HCT116 (cell line): ENCODE results near the gene CHURC1. TPM values are rescaled to one million over a fixed set of nuclear protein-coding genes. Genes with fewer than 3 reads are reported as not detected.

ENCODE experiments used
- ATAC-seq: fragments of 200-7000 bp; cut with Tn5 transposase; 2 replicates; pipeline ENCODE4 v1.9.1; 2020; ENCODE audit warnings: mild to moderate bottlenecking, moderate library complexity
- BruUV-seq: library from RNA; stranded (reverse); fragments of 400-500 nt; replicated peaks from 2 replicates; lab custom pipeline; 2021; lab: Mats Ljungman, UMichigan
- CTCF ChIA-PET: fragments of 300-600 bp; sonication (Branson Sonifier 250); formaldehyde crosslinking; loops from one replicate; lab custom pipeline; 2021; ENCODE audit warnings: antibody characterized with exemption; lab: Charles Lee
- POLR2A ChIA-PET: fragments of 300-600, 350-600 bp; sonication (Branson Sonifier 250); formaldehyde crosslinking; loops from one replicate; lab custom pipeline; 2021; ENCODE audit warnings: antibody characterized with exemption; lab: Charles Lee
- RAD21 ChIA-PET, 2 experiments: fragments of 300-600 bp; sonication (Branson Sonifier 250); formaldehyde crosslinking; loops; one replicate each; lab custom pipeline; 2023; ENCODE audit warnings: low total read pairs in 2 of 2; ENCODE audit not compliant: uncharacterized antibody in 2 of 2, unreplicated experiment in 2 of 2, low non-redundant PET in 1 of 2; lab: Charles Lee
- DNase-seq: peaks from one replicate; pipeline ENCODE4 v3.0.0-alpha.2; 2010; ENCODE audit warnings: low read depth, low spot score
- H2AFZ ChIP-seq: fragments of 200-600 bp; shearing (Covaris generic), sonication (generic); 2 replicates; pipeline ENCODE4 v1.6.1; 2017; ENCODE audit warnings: low read depth, mixed run types, mixed read lengths, antibody characterized with exemption, low read length; ENCODE audit not compliant: poor library complexity, severe bottlenecking
- H3K27ac ChIP-seq: 2 replicates; pipeline ENCODE4 v1.5.1; 2012; ENCODE audit warnings: low read depth, low read length
- H3K27me3 ChIP-seq: fragments of 200-600 bp; sonication (generic); 2 replicates; pipeline ENCODE4 v1.6.1; 2016; ENCODE audit warnings: mixed run types, low read length, mixed read lengths; ENCODE audit not compliant: insufficient read depth
- H3K36me3 ChIP-seq, 2 experiments: fragments of 200-500 bp in 1 of 2; fragments of 200-600 bp in 1 of 2; sonication (Bioruptor generic) in 1 of 2; sonication (generic) in 1 of 2; 2 replicates each; pipeline versions ENCODE4 v1.5.1 to v1.6.1; 2014 to 2016; ENCODE audit warnings: low read length in 2 of 2, inconsistent platforms in 1 of 2, mixed read lengths in 1 of 2, mixed run types in 1 of 2; ENCODE audit not compliant: insufficient read depth in 2 of 2, control insufficient read depth in 1 of 2
- H3K4me1 ChIP-seq, 2 experiments: fragments of 200-600 bp in 1 of 2; sonication (generic) in 1 of 2; 2 replicates each; pipeline versions ENCODE4 v1.5.1 to v1.6.1; 2012 to 2017; ENCODE audit warnings: low read length in 2 of 2, inconsistent platforms in 1 of 2, mild to moderate bottlenecking in 1 of 2, mixed read lengths in 1 of 2, mixed run types in 1 of 2, moderate library complexity in 1 of 2; ENCODE audit not compliant: insufficient read depth in 2 of 2, control insufficient read depth in 1 of 2
- H3K4me2 ChIP-seq: fragments of 200-600 bp; sonication (generic); 2 replicates; pipeline ENCODE4 v1.6.1; 2017; ENCODE audit warnings: mixed run types, low read length, mixed read lengths
- H3K4me3 ChIP-seq, 2 experiments: fragments of 200-600 bp in 1 of 2; sonication (generic) in 1 of 2; replicated peaks in 1 of 2; 2 replicates each; pipeline ENCODE4 v1.5.1; 2011 to 2016; ENCODE audit warnings: low read length in 2 of 2, control low read depth in 1 of 2, low read depth in 1 of 2, mild to moderate bottlenecking in 1 of 2, mixed read lengths in 1 of 2, mixed run types in 1 of 2
- H3K79me2 ChIP-seq: fragments of 200-600 bp; sonication (generic); 2 replicates; pipeline ENCODE4 v1.6.1; 2017; ENCODE audit warnings: mild to moderate bottlenecking, mixed run types, low read length, moderate library complexity, mixed read lengths; ENCODE audit not compliant: insufficient read depth
- H3K9ac ChIP-seq: fragments of 200-600 bp; sonication (generic); 2 replicates; pipeline ENCODE4 v1.6.1; 2016; ENCODE audit warnings: low read length, mixed read lengths
- H3K9me2 ChIP-seq: fragments of 200-600 bp; sonication (generic), shearing (Covaris generic); 2 replicates; pipeline ENCODE4 v1.6.1; 2017; ENCODE audit warnings: mixed run types, mild to moderate bottlenecking, moderate library complexity; ENCODE audit not compliant: insufficient read depth
- H3K9me3 ChIP-seq, 2 experiments: fragments of 200-500 bp in 1 of 2; fragments of 200-600 bp in 1 of 2; sonication (Bioruptor generic) in 1 of 2; sonication (generic) in 1 of 2; 2 replicates each; pipeline ENCODE4 v1.6.1; 2014 to 2017; ENCODE audit warnings: low read length in 2 of 2, mixed read lengths in 2 of 2, inconsistent platforms in 1 of 2, low read depth in 1 of 2, mild to moderate bottlenecking in 1 of 2, mixed run types in 1 of 2, moderate library complexity in 1 of 2; ENCODE audit not compliant: control insufficient read depth in 1 of 2, insufficient read depth in 1 of 2
- H4K20me1 ChIP-seq: fragments of 200-600 bp; sonication (generic), shearing (Covaris generic); 2 replicates; pipeline ENCODE4 v1.6.1; 2017; ENCODE audit warnings: mixed run types, mild to moderate bottlenecking, moderate library complexity; ENCODE audit not compliant: insufficient read depth
- ATF3 ChIP-seq: IDR thresholded peaks from 2 replicates; pipeline ENCODE4 v1.6.1; 2012
- CTCF ChIP-seq, 3 experiments: fragments of 200-600 bp in 1 of 3; sonication (generic) in 1 of 3; IDR thresholded peaks in 2 of 3; conservative IDR thresholded peaks in 1 of 3; 2 replicates each; pipeline ENCODE4 v1.5.1; 2012 to 2017; ENCODE audit warnings: low read depth in 2 of 3, low read length in 2 of 3, antibody characterized with exemption in 1 of 3, borderline replicate concordance in 1 of 3, control low read depth in 1 of 3, mild to moderate bottlenecking in 1 of 3, mixed read lengths in 1 of 3, mixed run types in 1 of 3, moderate library complexity in 1 of 3; ENCODE audit not compliant: insufficient read depth in 1 of 3
- EGR1 ChIP-seq: IDR thresholded peaks from 2 replicates; pipeline ENCODE4 v1.6.1; 2012; ENCODE audit warnings: low read depth
- EZH2 ChIP-seq: fragments of 200-600 bp; sonication (generic); IDR thresholded peaks from 2 replicates; pipeline ENCODE4 v1.6.1; 2017; ENCODE audit warnings: antibody characterized with exemption, mixed run types
- EZH2phosphoT487 ChIP-seq: fragments of 200-600 bp; IDR thresholded peaks from 2 replicates; pipeline ENCODE4 v1.6.1; 2018; ENCODE audit warnings: antibody characterized with exemption, borderline replicate concordance
- FOSL1 ChIP-seq: IDR thresholded peaks from 2 replicates; pipeline ENCODE4 v1.6.1; 2012; ENCODE audit warnings: low read depth
- JUND ChIP-seq: IDR thresholded peaks from 2 replicates; pipeline ENCODE4 v1.6.1; 2012
- MAX ChIP-seq: IDR thresholded peaks from 2 replicates; pipeline ENCODE4 v1.6.1; 2012
- POLR2A ChIP-seq: IDR thresholded peaks from 2 replicates; pipeline ENCODE4 v1.7.0; 2011; ENCODE audit warnings: borderline replicate concordance; ENCODE audit not compliant: insufficient read depth, insufficient read length; ENCODE audit errors: extremely low read depth
- POLR2AphosphoS5 ChIP-seq: IDR thresholded peaks from 2 replicates; pipeline ENCODE4 v1.6.1; 2011; ENCODE audit warnings: mild to moderate bottlenecking, low read depth, low read length, moderate library complexity
- SIN3A ChIP-seq: IDR thresholded peaks from 2 replicates; pipeline ENCODE4 v1.6.1; 2012; ENCODE audit warnings: low read depth
- SP1 ChIP-seq: IDR thresholded peaks from 2 replicates; pipeline ENCODE4 v1.6.1; 2012; ENCODE audit warnings: low read depth
- TCF7L2 ChIP-seq: IDR thresholded peaks from 2 replicates; pipeline ENCODE4 v1.7.0; 2011; ENCODE audit warnings: borderline replicate concordance, inconsistent platforms; ENCODE audit not compliant: insufficient read depth, insufficient read length; ENCODE audit errors: extremely low read depth
- YY1 ChIP-seq: IDR thresholded peaks from 2 replicates; pipeline ENCODE4 v1.6.1; 2011; ENCODE audit warnings: low read length, low read depth, moderate library complexity, mild to moderate bottlenecking; ENCODE audit not compliant: insufficient replicate concordance; ENCODE audit errors: extremely low read depth
- ZFX ChIP-seq: fragments of 450-650 bp; IDR thresholded peaks from 2 replicates; pipeline ENCODE4 v1.6.1; 2017
- ZNF274 ChIP-seq: fragments of 200-500 bp; sonication (Bioruptor generic); IDR thresholded peaks from 2 replicates; pipeline ENCODE4 v1.6.1; 2014; ENCODE audit warnings: mild to moderate bottlenecking, low read depth, low read length, inconsistent platforms
- intact Hi-C: fragments of 100-400 bp; cut with micrococcal nuclease; formaldehyde crosslinking; loops from 2 replicates; pipeline ENCODE4 v1.10.0; 2022
- total RNA-seq: library from RNA; stranded (reverse); gene quantifications from one replicate; pipeline ENCODE4 v1.2.1, GENCODE V29; 2021; ENCODE audit not compliant: unreplicated experiment

Gene CHURC1
- total RNA-seq, 1 experiment from 2014 or later = 47.5 TPM

GRCh38 chr14:64932231-64932630 is 18.0 kb downstream of the CHURC1 start:
- H3K9me2 ChIP-seq = no peaks in the 10 kb centered on the region
- no peak overlapping the region for H3K27ac ChIP-seq
- no peaks in the 10 kb centered on the region for H3K4me1 ChIP-seq
- no peak overlapping the region for H3K4me3 ChIP-seq
- H3K27me3 ChIP-seq = no peaks in the 10 kb centered on the region
- POLR2A ChIA-PET = no interaction called here
- CTCF ChIA-PET = interaction anchor here (2.2 kb wide), 1 partner anchor 21 kb away, joined by 5 read pairs; no protein-coding TSS in a partner anchor
- H3K4me2 ChIP-seq = no peak overlapping the region
- TF ChIP-seq ZFX = no peak
- TF ChIP-seq POLR2AphosphoS5 = no peak
- TF ChIP-seq POLR2A = no peak
- no peak for TF ChIP-seq EZH2phosphoT487
- TF ChIP-seq FOSL1 = no peak
- no peak for TF ChIP-seq JUND
- no peak for TF ChIP-seq EGR1
- no peak for TF ChIP-seq TCF7L2
- TF ChIP-seq CTCF (IDR thresholded peaks at IDR 0.05 in 2 of 3, conservative IDR thresholded peaks at IDR 0.05 in 1 of 3; ENCODE audit: borderline replicate concordance in 1 of 3, insufficient read depth in 1 of 3, low read depth in 2 of 3, low read length in 2 of 3) = no peak
- TF ChIP-seq EZH2 = no peak
- TF ChIP-seq YY1 = no peak
- no peak for TF ChIP-seq SIN3A
- TF ChIP-seq ATF3 = no peak
- TF ChIP-seq SP1 = no peak
- no peak for TF ChIP-seq MAX
- TF ChIP-seq ZNF274 = no peak
- peaks cover 9 to 26% of the 10 kb centered on the region in 2 experiments; a peak in 3 of 4 replicates for H3K36me3 ChIP-seq
- H4K20me1 ChIP-seq = no peaks in the 10 kb centered on the region
- intact Hi-C loops = no loop called here
- H3K9me3 ChIP-seq = no peaks in the 10 kb centered on the region
- DNase-seq (no peak), ATAC-seq (no peak)
- RAD21 ChIA-PET = no interaction called here
- BruUV-seq = no TSS peak
- no peak overlapping the region for H3K9ac ChIP-seq
- 0 out of 2 replicates have a peak, but pooled peaks cover 14% of the 10 kb centered on the region for H3K79me2 ChIP-seq
- no peak overlapping the region for H2AFZ ChIP-seq
